MG63 (cell line): ENCODE data around the gene BRD3OS. TPM values are rescaled to one million over a fixed set of nuclear protein-coding genes. Genes with fewer than 3 reads are reported as not detected.

Experiments
- DNase-seq: peaks from one replicate; pipeline ENCODE4 v3.0.0-alpha.2; 2020
- H3K27me3 ChIP-seq: fragments of 250-450 bp; sonication (Bioruptor Pico); 2 replicates; pipeline ENCODE4 v1.5.1; 2020; ENCODE audit warnings: mild to moderate bottlenecking, moderate library complexity
- H3K36me3 ChIP-seq: fragments of 250-450 bp; sonication (Bioruptor Pico); 2 replicates; pipeline ENCODE4 v1.5.1; 2020; ENCODE audit warnings: mild to moderate bottlenecking, moderate library complexity
- H3K4me3 ChIP-seq: fragments of 250-450 bp; sonication (Bioruptor Pico); 2 replicates; pipeline ENCODE4 v1.5.1; 2020; ENCODE audit warnings: mild to moderate bottlenecking, moderate library complexity
- H3K9me3 ChIP-seq: fragments of 250-450 bp; sonication (Bioruptor Pico); 2 replicates; pipeline ENCODE4 v1.5.1; 2020; ENCODE audit warnings: mild to moderate bottlenecking, moderate library complexity
- total RNA-seq: library from RNA; depleted of rRNA; stranded (reverse); fragments of >200 nt; shearing (Covaris generic); gene quantifications from 2 replicates; pipeline ENCODE4 v1.2.3, GENCODE V29; 2014; ENCODE audit warnings: low replicate concordance

BRD3OS gene
- total RNA-seq, 1 experiment from 2014 or later = 18.6 TPM

DNA sequence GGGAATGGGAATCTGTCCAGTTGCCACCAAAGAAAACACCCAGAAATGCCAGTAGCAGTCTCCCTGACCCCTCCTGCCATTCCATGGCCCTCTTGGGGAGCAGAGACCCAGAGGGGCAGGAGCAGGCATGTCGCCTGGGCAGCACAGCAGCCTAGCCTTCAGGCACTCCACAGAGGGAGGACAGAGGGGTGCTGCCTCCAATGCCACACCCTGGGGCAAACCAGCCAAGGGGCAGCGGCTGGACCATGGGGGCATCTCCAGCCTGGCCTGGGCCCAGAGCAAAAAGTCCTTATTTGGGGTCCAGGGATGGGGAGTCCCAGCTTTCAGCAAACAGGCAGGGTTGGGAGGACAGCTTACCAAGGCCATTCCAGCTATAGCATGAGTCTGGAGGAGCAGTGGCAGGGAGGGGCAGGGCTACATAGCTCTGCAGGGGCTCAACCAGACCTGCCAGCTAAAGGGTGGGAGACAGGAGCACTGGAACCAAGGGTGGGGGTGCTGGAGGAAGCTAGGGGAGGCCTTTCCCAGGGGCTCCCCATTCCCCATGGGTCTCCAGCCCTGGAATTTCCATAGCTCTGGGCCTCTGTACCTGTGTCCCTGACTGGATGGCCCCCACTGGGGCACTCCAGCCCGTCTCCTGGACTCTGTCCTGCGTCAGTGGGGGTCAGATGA lies 35.9 kb downstream of the BRD3OS start:
- Histone ChIP-seq H3K36me3 (peaks cover 9% of the 10 kb centered on the region), H3K4me3 (no peak overlapping the region), H3K27me3 (no peaks in the 10 kb centered on the region), H3K9me3 (no peaks in the 10 kb centered on the region)
- no peak for DNase-seq

DNA sequence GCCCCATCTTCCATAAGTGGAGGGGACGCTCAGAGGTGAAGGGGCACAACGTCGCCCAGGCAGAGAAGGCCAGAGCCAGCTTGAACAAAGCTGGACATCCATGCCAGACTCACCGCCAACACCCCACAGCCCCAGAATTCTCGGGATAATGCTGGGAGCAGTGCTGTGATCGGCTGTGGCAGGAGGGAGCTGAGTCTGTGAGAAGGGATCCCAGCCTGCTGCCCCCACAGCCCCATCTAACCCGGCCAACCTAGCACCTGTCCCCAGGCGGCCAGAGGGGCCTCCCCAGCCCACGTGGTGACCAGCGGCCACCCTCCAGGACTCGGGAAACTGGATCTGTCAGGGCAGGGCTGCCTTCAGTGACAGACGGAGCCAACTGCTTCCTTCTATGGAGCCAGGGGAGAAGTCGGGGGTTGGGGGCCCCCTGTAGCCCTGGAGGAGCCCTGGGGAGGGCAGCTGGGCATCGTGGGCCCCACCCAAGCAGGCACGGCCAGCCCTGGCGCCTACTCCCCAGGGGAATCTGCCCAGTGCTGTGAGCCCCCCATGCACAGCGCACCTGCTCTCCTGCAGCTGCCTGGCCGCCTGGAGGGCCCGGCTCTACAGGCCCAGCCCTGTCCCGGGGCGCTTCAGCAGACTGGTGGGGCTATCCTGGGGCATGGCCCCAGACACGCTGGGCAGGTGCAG lies 36.5 kb downstream of the BRD3OS start:
- no peak for DNase-seq
- Histone ChIP-seq H3K4me3 (no peak overlapping the region), H3K9me3 (no peaks in the 10 kb centered on the region), H3K36me3 (peaks cover 9% of the 10 kb centered on the region), H3K27me3 (no peaks in the 10 kb centered on the region)

DNA sequence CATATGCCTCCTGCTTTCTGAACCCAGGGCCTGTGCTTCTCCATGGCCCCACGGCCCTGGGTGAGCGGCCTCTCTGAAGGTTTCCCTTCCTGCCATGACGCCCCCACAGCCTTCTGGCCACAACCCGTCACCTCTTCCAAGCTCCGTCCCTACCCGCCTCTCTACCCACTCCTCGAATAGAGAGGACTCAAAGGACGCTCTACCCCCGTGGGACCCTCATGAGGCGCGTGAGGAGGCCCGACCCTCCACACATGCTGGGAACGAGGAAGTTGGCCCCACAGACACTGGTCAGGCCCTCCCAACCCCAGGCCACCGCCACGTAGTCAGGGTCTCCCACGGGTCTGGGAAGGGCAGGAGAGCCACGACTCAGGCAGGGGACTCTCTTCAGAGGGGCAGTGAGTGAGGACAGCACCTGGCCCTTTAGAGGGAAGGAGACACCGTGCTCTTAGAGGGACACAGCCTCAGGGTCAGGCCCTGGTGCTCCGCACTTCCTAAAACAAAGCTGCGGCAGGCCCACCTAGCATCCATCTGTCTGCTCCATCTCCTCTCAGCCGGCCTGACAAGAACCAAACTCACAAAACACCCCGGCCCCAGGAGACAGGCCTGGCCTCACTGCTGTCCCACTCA lies 37.3 kb downstream of the BRD3OS start:
- no peak overlapping the region for H3K4me3 ChIP-seq
- no peak for DNase-seq
- no peaks in the 10 kb centered on the region for H3K27me3 ChIP-seq
- H3K9me3 ChIP-seq = no peaks in the 10 kb centered on the region
- peaks cover 9% of the 10 kb centered on the region for H3K36me3 ChIP-seq

DNA sequence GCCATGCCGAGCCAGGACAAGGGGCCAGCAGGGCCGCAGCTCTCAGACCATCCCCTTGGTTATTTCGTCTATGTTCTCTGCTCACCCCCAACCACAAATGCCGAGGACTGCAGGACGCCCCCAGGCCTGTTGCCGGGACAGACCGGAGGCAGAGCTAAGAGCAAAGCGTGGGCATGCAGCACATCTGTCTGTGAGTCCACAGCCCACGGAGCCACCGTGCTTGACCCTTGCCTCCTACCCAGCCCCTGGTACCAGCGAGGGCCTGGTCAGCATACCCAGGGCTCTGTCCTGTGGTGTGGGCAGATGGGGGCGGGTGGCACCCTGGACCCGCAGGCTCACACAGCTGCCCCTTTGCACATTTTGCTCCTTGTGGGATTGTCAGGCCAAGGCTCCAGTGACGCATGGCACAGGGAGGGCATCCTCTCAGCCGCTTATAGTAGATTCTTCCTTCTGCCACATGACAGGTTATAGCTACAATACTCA lies 37.8 kb downstream of the BRD3OS start:
- Histone ChIP-seq H3K9me3 (no peaks in the 10 kb centered on the region), H3K36me3 (peaks cover 8% of the 10 kb centered on the region), H3K4me3 (no peak overlapping the region), H3K27me3 (no peaks in the 10 kb centered on the region)
- no peak for DNase-seq

DNA sequence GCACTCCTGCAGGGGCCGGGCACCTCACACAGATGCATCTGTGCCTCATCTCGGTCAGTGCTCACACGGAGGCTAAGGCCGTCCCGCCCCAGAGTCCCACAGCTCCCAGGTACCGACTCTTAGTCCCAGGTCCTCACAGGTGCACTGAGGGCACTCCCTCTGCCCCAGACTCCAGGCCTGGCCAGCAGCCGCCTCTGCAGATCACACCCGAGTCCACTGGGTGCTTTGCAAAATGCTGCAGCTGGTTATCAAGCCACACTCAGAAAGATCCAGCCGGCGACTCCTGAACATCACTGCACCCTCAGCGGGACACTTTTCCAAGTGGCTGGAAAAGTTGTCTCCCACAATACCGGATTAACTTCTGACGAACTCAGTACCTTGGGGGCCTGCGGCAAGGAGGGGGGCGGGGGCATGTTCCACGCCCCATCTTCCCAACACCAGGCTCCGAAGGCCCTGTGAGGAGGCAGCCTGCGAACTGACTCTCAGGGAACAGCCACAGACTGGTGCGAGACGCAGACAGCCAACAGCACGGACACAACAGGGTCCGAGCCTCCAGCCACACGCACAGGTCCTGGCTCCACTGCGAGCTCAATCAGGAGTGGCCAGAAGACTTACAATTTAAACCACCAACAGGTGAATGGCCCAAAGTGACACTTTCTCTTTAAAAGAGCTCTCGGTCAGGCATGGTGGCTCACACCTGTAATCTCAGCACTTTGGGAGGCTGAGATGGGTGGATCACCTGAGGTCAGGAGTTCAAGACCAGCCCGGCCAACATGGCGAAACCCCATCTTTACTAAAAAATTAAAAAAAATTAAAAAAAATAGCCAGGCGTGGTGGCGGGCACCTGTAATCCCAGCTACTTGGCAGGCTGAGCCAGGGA lies 38.5 kb downstream of the BRD3OS start:
- H3K4me3 ChIP-seq = no peak overlapping the region
- no peaks in the 10 kb centered on the region for H3K27me3 ChIP-seq
- H3K9me3 ChIP-seq = no peaks in the 10 kb centered on the region
- no peak for DNase-seq
- peaks cover 5% of the 10 kb centered on the region for H3K36me3 ChIP-seq

DNA sequence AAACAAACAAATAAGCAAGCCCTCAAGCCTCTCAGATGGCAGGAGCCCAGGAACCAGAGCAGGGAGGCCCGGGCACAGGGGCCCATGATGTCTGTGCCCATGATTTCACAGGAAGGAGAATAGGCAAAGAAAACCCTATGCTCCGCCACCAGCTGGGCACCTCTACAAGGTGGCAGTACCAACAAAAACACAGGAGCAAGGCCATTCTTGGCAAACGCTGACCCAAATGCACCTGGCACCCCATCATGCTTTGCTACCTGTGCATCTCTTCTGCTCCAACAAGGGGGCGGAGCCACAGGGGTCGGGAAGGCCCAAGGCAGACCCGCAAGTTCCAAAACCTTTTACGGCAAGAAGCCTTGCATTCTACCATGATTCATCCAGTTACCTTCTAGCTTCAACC lies 39.4 kb downstream of the BRD3OS start:
- no peaks in the 10 kb centered on the region for H3K27me3 ChIP-seq
- no peak for DNase-seq

DNA sequence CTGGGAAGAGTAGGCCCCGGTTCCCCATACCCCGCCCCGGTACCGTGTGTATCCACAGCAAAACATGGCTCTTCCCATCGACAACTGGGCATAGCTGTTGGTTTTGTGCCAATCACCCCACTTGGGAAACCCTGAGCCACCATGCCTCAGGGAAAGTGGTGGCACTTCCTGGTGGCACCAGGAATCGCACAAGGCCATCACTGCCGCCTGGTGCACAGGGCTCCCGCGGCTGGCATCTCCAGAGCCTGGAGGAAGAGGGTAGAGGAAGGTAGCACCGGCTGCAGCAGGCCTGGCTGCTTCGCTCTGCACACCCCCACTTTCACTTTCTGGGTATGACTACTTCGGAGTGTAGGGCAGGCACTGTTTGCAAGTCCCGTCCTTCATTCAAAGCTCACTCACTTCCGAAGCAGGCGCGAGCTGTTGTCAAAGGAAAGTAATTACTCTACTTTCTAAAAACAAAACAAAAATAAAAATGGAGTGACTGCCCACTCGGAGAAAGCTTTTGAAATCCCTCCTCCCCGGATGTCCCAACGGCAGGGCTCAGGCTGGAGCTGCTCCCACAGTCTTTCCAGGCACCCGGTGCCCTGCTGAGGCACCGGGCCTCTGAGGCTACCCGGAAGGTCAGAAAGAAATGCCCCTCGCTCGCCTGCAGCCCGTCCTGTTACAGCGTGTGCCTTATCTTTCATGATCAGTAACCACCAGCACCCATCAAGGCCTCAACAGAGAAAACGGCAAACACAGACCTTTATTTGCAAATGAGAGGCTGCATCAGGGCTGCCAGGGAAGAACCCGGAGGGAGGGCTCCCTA lies 40.5 kb downstream of the BRD3OS start:
- Histone ChIP-seq H3K27me3 (no peaks in the 10 kb centered on the region; the same call in 1 of the 2 replicates), H3K4me3 (peak overlapping the region; percentile 72), H3K36me3 (peaks cover 5% of the 10 kb centered on the region), H3K9me3 (no peaks in the 10 kb centered on the region)
- DNase-seq = peak; percentile 35

More for the DNA sequence above, 39.4 kb downstream of the BRD3OS start:
- no peaks in the 10 kb centered on the region for H3K9me3 ChIP-seq
- H3K36me3 ChIP-seq = peaks cover 5% of the 10 kb centered on the region
- no peak overlapping the region for H3K4me3 ChIP-seq

DNA sequence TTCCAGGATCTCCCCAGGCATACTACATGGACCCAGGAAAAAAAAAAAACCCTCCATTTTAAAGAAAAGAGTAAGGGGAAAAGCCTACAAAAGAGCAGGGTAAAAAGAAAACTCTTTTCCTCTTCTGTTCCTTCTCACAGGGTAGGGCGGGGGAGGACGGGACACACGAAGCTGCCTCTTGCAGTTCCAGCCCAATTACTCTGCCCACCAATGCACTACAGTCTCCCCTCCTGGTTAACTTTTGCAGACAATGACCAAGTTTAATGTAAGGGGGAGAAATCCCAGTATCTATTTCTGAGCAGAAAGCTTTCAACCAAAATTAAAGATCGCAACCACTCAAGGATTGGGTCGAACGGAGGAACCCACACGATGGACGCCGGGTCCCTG lies 41.2 kb downstream of the BRD3OS start:
- no peaks in the 10 kb centered on the region; the same call in 1 of the 2 replicates for H3K27me3 ChIP-seq
- H3K36me3 ChIP-seq = peaks cover 5% of the 10 kb centered on the region
- DNase-seq = no peak
- peak overlapping the region; percentile 72 for H3K4me3 ChIP-seq
- H3K9me3 ChIP-seq = no peaks in the 10 kb centered on the region

DNA sequence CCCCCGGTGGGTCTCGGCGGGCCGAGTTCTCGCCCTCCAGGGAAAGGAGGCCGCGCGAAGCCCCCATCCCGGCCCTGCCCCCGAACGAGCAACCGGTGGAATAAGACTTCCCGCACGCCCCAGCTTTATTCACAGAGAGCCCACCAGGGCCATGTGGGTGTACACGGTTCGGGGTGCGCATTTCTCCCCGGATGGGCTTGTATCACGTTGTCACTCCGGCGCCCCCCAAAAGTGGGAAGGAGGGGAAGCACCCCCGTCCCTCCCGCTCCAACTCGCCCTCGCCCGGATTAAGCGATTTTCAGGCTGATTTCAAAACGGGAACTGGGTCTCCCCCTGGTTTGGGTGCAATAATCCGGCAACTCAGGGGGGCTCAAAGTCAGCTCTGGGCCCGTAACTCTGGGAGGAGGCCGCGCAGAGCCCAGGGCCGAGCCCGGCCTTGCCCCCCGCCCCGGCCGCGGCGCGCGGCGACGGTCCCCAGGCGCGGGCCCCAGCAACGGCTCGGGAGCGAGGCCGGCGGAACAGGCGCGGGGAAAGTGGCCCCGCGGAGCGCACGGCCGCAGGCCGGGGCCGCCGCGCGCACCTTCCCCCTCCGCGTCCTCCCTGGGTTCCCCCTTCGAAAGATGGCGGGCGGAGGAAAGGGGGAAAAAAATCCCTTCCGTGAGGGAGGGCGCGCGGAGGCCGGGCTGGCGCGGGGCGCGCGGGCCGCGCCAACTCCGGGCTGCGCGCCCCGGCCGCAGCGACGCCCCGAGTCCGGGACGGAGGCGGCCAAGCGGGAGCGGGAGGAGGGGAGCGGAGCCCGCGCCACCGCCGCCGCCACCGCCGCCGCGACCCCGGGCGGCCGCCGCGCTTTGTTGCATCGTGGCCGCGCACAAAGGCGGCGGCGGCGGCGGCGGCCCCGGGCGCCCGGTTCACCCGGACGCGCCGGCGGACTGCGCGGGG lies 41.9 kb downstream of the BRD3OS start:
- Histone ChIP-seq H3K36me3 (peaks cover 5% of the 10 kb centered on the region), H3K27me3 (no peaks in the 10 kb centered on the region; the same call in 1 of the 2 replicates), H3K9me3 (no peaks in the 10 kb centered on the region), H3K4me3 (peak overlapping the region; percentile 72)
- peak; percentile 27 for DNase-seq

DNA sequence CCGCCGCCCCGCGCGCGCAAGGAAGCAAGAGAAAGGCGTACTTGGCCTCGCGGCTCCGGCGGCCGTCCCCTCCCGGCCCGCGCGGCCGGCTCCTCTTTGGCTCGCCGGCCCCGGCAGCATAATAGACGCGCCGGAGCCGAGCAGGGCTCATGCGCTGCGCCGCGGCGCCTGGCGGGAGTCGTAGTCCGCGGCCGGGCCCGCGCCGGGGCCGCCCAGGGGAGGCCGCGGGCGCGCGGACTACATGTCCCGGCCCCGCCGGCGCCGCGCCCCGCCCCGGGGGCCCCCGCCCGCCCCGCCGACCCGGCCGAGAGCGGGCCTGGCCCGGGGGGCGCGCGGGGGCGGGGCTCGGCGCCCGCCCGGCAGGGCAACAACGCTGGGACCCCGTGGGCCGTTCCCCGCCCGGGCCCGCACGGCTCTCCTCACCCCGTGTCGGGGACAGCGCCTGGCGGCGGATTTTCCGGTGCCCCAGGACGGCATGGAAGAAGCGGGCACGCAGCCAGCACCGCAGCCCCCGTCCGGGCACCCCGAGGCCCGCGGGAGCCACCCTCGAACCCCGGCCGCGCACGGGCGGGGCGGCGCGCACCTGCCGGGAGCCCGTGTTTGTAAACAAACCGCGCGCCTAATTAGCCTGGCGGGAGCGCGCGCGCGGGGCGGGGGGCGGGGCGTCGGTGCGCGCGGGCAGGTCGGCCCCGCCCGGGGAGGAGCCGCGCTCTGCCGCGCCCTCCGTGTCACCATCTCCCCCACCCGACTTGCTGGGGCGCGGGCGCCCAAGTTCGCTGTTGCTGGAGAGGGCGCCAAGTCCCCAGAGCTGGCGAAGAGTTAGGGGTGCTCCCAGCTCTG lies 42.8 kb downstream of the BRD3OS start, which contains the start of gene BRD3:
BRD3 (minus strand) TSS at position 123 of the 840 bp plus-strand sequence. CDS start 14,549 bp downstream, outside the sequence.
- Histone ChIP-seq H3K9me3 (no peaks in the 10 kb centered on the region), H3K36me3 (peaks cover 5% of the 10 kb centered on the region), H3K4me3 (peak within 1 kb of the TSS; percentile 72), H3K27me3 (no peaks in the 10 kb centered on the region; the same call in 1 of the 2 replicates)
- peak; percentile 86 for DNase-seq

DNA sequence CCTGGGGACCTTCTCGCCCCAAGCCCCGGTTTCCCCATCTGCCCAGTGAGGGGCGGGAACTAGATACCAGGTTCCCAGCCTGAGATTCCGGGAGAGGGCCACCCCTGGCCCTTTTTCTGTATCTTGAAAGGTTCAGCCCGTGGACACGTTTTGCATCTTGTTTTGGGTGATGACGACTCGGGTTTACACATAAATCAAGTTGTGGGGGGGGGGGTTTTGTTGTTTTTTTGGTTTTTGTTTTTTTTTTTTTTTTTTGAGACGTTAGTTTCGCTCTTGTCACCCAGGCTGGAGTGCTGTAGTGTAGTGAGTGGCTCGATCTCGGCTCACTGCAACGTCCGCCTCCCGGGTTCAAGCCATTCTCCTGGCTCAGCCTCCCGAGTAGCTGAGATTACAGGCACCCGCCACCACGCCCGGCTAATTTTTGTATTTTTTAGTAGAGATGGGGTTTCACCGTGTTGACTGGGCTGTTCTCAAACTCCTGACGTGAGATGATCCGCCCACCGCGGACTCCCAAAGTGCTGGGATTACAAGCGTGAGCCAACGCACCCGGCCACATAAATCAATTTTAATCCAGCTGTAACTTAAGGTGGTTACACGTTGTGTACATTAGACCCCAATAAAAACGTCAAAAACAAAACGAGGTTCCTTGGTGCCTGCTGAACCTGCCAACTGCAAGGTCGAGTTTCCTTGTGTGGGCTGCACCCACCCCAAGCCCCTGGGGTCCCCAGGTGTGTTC lies 43.6 kb downstream of the BRD3OS start:
- no peak for DNase-seq
- peak overlapping the region; percentile 63 for H3K4me3 ChIP-seq
- no peaks in the 10 kb centered on the region; the same call in 1 of the 2 replicates for H3K27me3 ChIP-seq
- peaks cover 5% of the 10 kb centered on the region for H3K36me3 ChIP-seq
- peaks cover 2% of the 10 kb centered on the region; the same call in 1 of the 2 replicates for H3K9me3 ChIP-seq

DNA sequence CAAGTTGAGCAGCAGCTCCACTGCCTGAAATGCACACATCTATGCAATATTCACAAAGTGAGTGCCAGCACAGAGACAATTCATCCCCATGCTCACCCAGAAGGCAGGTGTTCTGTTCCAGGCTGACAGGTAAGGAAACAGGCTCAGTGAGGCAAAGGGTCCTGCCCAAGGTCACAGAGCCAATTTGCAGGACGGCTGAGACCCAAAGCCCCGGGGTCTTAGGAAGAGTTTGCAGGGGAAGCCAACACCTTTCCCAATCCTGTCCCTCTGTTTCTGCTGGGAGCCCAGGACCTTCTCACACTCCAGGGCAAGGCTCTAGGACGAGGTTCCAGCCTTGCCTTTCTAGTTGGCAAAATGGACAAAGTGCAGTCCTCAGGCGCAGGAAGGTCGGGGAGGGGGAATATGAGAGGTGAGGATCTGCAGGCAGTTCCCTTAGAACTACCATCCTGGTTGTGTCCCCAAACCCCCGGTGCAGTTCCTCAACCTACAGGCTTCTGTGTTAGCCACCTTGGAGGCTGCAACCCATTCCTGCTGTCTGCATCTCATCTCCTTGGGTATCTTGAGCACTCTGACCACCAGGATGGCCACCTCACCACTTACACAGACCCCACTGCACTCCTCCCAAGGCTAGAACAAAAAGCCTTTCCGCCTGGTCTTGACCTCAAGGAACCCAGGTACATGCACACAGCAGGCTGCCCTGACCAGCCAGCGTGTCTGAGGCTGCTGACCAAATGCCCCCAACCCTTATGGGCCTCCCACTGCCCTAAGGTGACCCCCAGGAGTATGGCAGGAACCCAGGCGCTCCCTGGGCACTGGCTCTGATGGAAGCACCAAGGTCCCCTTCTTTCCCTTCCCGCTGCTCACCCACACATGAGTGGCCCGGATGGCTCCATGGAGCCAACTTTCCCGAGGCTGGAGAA lies 44.5 kb downstream of the BRD3OS start:
- Histone ChIP-seq H3K27me3 (no peaks in the 10 kb centered on the region; the same call in 1 of the 2 replicates), H3K4me3 (no peak overlapping the region), H3K36me3 (0 out of 2 replicates have a peak, but pooled peaks cover 3% of the 10 kb centered on the region), H3K9me3 (peaks cover 2% of the 10 kb centered on the region; the same call in 1 of the 2 replicates)
- DNase-seq = no peak
